22Rv1 (cell line): Measurements from ENCODE around the gene FAF1.

ENCODE experiments used
- ZFX ChIP-seq: fragments of 450-650 bp; IDR thresholded peaks from 2 replicates; pipeline ENCODE4 v1.6.1; 2017; ENCODE audit warnings: antibody characterized with exemption, borderline replicate concordance
- TF ChIP-seq, protein P1 (sequence below): fragments of 450-650 bp; IDR thresholded peaks from 2 replicates; pipeline ENCODE4 v1.5.1; 2017; ENCODE audit warnings: mild to moderate bottlenecking

DNA sequence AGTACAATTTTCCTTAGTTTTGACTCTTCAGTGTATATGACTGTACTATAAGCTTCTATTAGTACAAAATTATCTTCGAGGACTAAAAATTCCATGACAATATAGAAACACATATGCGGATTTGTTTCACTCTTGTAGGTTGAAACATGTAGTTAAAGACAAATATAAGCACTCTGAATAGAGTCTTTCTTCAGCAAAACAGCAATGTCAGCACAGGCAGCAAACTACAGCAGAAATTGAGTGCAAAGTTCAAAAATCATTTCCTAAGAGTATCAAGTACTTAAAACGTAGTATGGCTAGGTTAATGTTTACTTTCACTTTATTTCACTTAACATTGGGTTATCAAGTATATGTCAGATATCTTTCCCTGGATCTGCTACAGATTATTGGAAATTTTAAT is 106.7 kb downstream of the FAF1 start:
- TF ChIP-seq, protein P1, sequence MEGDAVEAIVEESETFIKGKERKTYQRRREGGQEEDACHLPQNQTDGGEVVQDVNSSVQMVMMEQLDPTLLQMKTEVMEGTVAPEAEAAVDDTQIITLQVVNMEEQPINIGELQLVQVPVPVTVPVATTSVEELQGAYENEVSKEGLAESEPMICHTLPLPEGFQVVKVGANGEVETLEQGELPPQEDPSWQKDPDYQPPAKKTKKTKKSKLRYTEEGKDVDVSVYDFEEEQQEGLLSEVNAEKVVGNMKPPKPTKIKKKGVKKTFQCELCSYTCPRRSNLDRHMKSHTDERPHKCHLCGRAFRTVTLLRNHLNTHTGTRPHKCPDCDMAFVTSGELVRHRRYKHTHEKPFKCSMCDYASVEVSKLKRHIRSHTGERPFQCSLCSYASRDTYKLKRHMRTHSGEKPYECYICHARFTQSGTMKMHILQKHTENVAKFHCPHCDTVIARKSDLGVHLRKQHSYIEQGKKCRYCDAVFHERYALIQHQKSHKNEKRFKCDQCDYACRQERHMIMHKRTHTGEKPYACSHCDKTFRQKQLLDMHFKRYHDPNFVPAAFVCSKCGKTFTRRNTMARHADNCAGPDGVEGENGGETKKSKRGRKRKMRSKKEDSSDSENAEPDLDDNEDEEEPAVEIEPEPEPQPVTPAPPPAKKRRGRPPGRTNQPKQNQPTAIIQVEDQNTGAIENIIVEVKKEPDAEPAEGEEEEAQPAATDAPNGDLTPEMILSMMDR, result no peak
- TF ChIP-seq ZFX, result no peak
